Progenitor cell of endocrine pancreas (in vitro differentiated cells): ENCODE data around the gene MMP28. TPM values are rescaled to one million over a fixed set of nuclear protein-coding genes. Genes with fewer than 3 reads are reported as not detected.
A peak's percentile ranks its signal among the peaks of the same experiment; 100 is the strongest.
"Not testable (repeated sequence)": the region's sequence is repeated elsewhere in the genome, so short reads cannot be mapped to it uniquely, and the experiment has no call there.

Source experiments
- DNase-seq: peaks from one replicate; pipeline ENCODE4 v3.0.0; 2021; ENCODE audit warnings: low spot score; ENCODE audit not compliant: unreplicated experiment
- H3K27ac Mint-ChIP-seq: 2 replicates; pipeline ENCODE4 v1.8.0; 2021; ENCODE audit warnings: mild to moderate bottlenecking, moderate library complexity, mixed read lengths
- H3K27me3 Mint-ChIP-seq: 2 replicates; pipeline ENCODE4 v1.8.0; 2021; ENCODE audit warnings: mixed read lengths
- H3K36me3 Mint-ChIP-seq: 2 replicates; pipeline ENCODE4 v1.8.0; 2022; ENCODE audit warnings: mixed read lengths; ENCODE audit not compliant: insufficient read depth
- H3K4me1 Mint-ChIP-seq: 2 replicates; pipeline ENCODE4 v1.8.0; 2021; ENCODE audit warnings: low read depth, mixed read lengths
- H3K4me3 Mint-ChIP-seq: 2 replicates; pipeline ENCODE4 v1.8.0; 2021; ENCODE audit warnings: low read depth, mild to moderate bottlenecking, moderate library complexity, mixed read lengths
- H3K9me3 Mint-ChIP-seq: 2 replicates; pipeline ENCODE4 v1.8.0; 2021; ENCODE audit warnings: low read depth, mixed read lengths
- CTCF ChIP-seq: fragments of 200-600 bp; sonication (generic); IDR thresholded peaks from one replicate; pipeline ENCODE4 v1.5.0; 2021; ENCODE audit warnings: antibody characterized with exemption, mild to moderate bottlenecking; ENCODE audit not compliant: unreplicated experiment
- total RNA-seq: library from RNA; stranded (reverse); gene quantifications from 2 replicates; pipeline ENCODE4 v1.2.1, GENCODE V29; 2021

MMP28 gene
- total RNA-seq, 1 donor from 2014 or later = 0.53 TPM

- Mint-ChIP-seq H3K9me3 (no peaks in the 10 kb centered on the region), H3K27me3 (peaks cover 33% of the 10 kb centered on the region), H3K4me1 (peaks cover 2% of the 10 kb centered on the region), H3K4me3 (no peak overlapping the region), H3K27ac (no peak overlapping the region), H3K36me3 (no peaks in the 10 kb centered on the region)
- TF ChIP-seq CTCF = no peak
- no peak for DNase-seq
These were observed 43.0 kb downstream of the MMP28 start for GRCh38 chr17:35752471-35752870.

- not testable (repeated sequence) for H3K9me3 Mint-ChIP-seq, H3K4me3 Mint-ChIP-seq, DNase-seq, H3K4me1 Mint-ChIP-seq, H3K27ac Mint-ChIP-seq, H3K36me3 Mint-ChIP-seq
- H3K27me3 Mint-ChIP-seq = peaks cover 33% of the 10 kb centered on the region
These were observed 43.9 kb downstream of the MMP28 start for GRCh38 chr17:35751541-35751940.

- Mint-ChIP-seq H3K27me3 (peaks cover 33% of the 10 kb centered on the region), H3K27ac (no peak overlapping the region), H3K36me3 (no peaks in the 10 kb centered on the region), H3K9me3 (no peaks in the 10 kb centered on the region), H3K4me1 (peaks cover 2% of the 10 kb centered on the region), H3K4me3 (no peak overlapping the region)
- no peak for TF ChIP-seq CTCF
- no peak for DNase-seq
These were observed 44.7 kb downstream of the MMP28 start for GRCh38 chr17:35750526-35751395.

- Mint-ChIP-seq H3K4me3 (peak overlapping the region; percentile 26), H3K9me3 (no peaks in the 10 kb centered on the region), H3K36me3 (no peaks in the 10 kb centered on the region), H3K27me3 (peaks cover 33% of the 10 kb centered on the region), H3K4me1 (peaks cover 2% of the 10 kb centered on the region), H3K27ac (no peak overlapping the region)
- no peak for DNase-seq
- TF ChIP-seq CTCF = no peak
These were observed 45.7 kb downstream of the MMP28 start for GRCh38 chr17:35749560-35750412.

GRCh38 chr17:35748979-35749378 is 46.5 kb downstream of the MMP28 start:
- Mint-ChIP-seq H3K4me3 (no peak overlapping the region), H3K27ac (no peak overlapping the region), H3K9me3 (no peaks in the 10 kb centered on the region), H3K36me3 (no peaks in the 10 kb centered on the region), H3K27me3 (peaks cover 33% of the 10 kb centered on the region), H3K4me1 (peaks cover 2% of the 10 kb centered on the region)
- TF ChIP-seq CTCF = no peak
- no peak for DNase-seq
